ENCODE measurements around the gene LBP. TPM values are rescaled to one million over a fixed set of nuclear protein-coding genes. Genes with fewer than 3 reads are reported as not detected.
A peak's percentile ranks its signal among the peaks of the same experiment; 100 is the strongest.

Gene LBP
- total and polyA plus RNA-seq, 2 of the 13 experiments (the other 11 are each of a cell fraction or from before 2014, with no cell fraction given) = 0.07 to 0.20 TPM

- 15% methylated on average over 3 of the region's 3 CpGs for WGBS (ENCODE audit: low lambda C conversion rate)
Observed at GRCh38 chr20:38339997-38340396, 6.3 kb upstream of the LBP start.

GRCh38 chr20:38340693-38341092, 5.6 kb upstream of the LBP start:
- no peak overlapping the region for H3K27ac ChIP-seq (ENCODE audit: extremely low read length, insufficient read depth, low read length)
- ATAC-seq (no peak), FAIRE-seq (no peak), DNase-seq (ENCODE audit: low spot score) (no peak)
- no TSS peak for BruUV-seq (replicated peaks)
- CTCF ChIA-PET (ENCODE audit: low intra/inter-chr PET ratio, low total read pairs) = no interaction called here
- no peaks in the 10 kb centered on the region for H4K20me1 ChIP-seq (ENCODE audit: insufficient read depth, low read length)
- peaks cover 31% of the 10 kb centered on the region for H3K4me1 ChIP-seq (ENCODE audit: insufficient read depth, low read length)
- peaks cover 17% of the 10 kb centered on the region for H3K9me3 ChIP-seq (ENCODE audit: low read length)
- in situ Hi-C loops (cut with HindIII; ENCODE audit: extremely low pct_ligation_motif_present, low pct_unique_long_range_greater_than_20kb) = no loop called here
- TF ChIP-seq ZNF768 (CRISPR knock-in tag; IDR thresholded peaks at IDR 0.05) (peak; percentile 69; the same call in 1 of the 2 replicates), ZUFSP (CRISPR knock-in tag; IDR thresholded peaks at IDR 0.05; ENCODE audit: borderline replicate concordance) (no peak), ATF3 (CRISPR knock-in tag; IDR thresholded peaks at IDR 0.05) (no peak), ZNF446 (CRISPR knock-in tag; IDR thresholded peaks at IDR 0.05) (no peak)
- intact Hi-C loops (cut with micrococcal nuclease; ENCODE audit: unreplicated experiment) = no loop called here
- no peak overlapping the region for H3K4me2 ChIP-seq (ENCODE audit: low read depth, low read length)
- WGBS (ENCODE audit: low lambda C conversion rate) = 53% methylated on average over 6 of the region's 6 CpGs
- H2AFZ ChIP-seq (ENCODE audit: low read length) = no peak overlapping the region
- H3K27me3 ChIP-seq (ENCODE audit: control insufficient read depth in 1 of 2, insufficient read depth in 2 of 2, low read length in 2 of 2) = 0 out of 5 replicates have a peak, but pooled peaks cover 0 to 4% of the 10 kb centered on the region in 2 experiments
- no peak overlapping the region for H3K9ac ChIP-seq (ENCODE audit: insufficient read depth, low read depth, low read length)
- POLR2A ChIA-PET = no interaction called here
- H3K79me2 ChIP-seq (ENCODE audit: insufficient read depth, low read length) = no peaks in the 10 kb centered on the region
- H3K4me3 ChIP-seq (replicated peaks in 1 of 3; ENCODE audit: insufficient read depth in 1 of 3, low read depth in 2 of 3, low read length in 3 of 3) = no peak overlapping the region
- H3K36me3 ChIP-seq (replicated peaks in 1 of 2; ENCODE audit: control insufficient read depth in 1 of 2, insufficient read depth in 2 of 2, low read length in 2 of 2) = no peaks in the 10 kb centered on the region

More at GRCh38 chr20:38339997-38340396, 6.3 kb upstream of the LBP start:
- no peak for FAIRE-seq
- Histone ChIP-seq H2AFZ (ENCODE audit: low read length) (no peak overlapping the region), H3K9me3 (ENCODE audit: low read length) (peaks cover 17% of the 10 kb centered on the region), H3K4me1 (ENCODE audit: insufficient read depth, low read length) (peaks cover 32% of the 10 kb centered on the region), H4K20me1 (ENCODE audit: insufficient read depth, low read length) (no peaks in the 10 kb centered on the region), H3K79me2 (ENCODE audit: insufficient read depth, low read length) (no peaks in the 10 kb centered on the region), H3K4me2 (ENCODE audit: low read depth, low read length) (no peak overlapping the region), H3K27ac (ENCODE audit: extremely low read length, insufficient read depth, low read length) (no peak overlapping the region), H3K9ac (ENCODE audit: insufficient read depth, low read depth, low read length) (no peak overlapping the region), H3K36me3 (replicated peaks in 1 of 2; ENCODE audit: control insufficient read depth in 1 of 2, insufficient read depth in 2 of 2, low read length in 2 of 2) (no peaks in the 10 kb centered on the region), H3K4me3 (replicated peaks in 1 of 3; ENCODE audit: insufficient read depth in 1 of 3, low read depth in 2 of 3, low read length in 3 of 3) (no peak overlapping the region), H3K27me3 (ENCODE audit: control insufficient read depth in 1 of 2, insufficient read depth in 2 of 2, low read length in 2 of 2) (peaks cover 0 to 8% of the 10 kb centered on the region in 2 experiments; a peak in 1 of 5 replicates)
- CTCF ChIA-PET (ENCODE audit: low intra/inter-chr PET ratio, low total read pairs) = no interaction called here
- POLR2A ChIA-PET = no interaction called here
- DNase-seq (ENCODE audit: low spot score) = no peak
- no peak for ATAC-seq
- no TSS peak for BruUV-seq (replicated peaks)
- intact Hi-C loops (cut with micrococcal nuclease; ENCODE audit: unreplicated experiment) (loop anchor here (1.0 kb wide), 1 partner anchor 68 kb away; no protein-coding TSS in a partner anchor), in situ Hi-C loops (cut with HindIII; ENCODE audit: extremely low pct_ligation_motif_present, low pct_unique_long_range_greater_than_20kb) (loop anchor here (5.0 kb wide), 1 partner anchor 67 kb away; no protein-coding TSS in a partner anchor)
- TF ChIP-seq NAIF1 (CRISPR knock-in tag; IDR thresholded peaks at IDR 0.05; ENCODE audit: borderline replicate concordance) (no peak), RELA (CRISPR knock-in tag; IDR thresholded peaks at IDR 0.05) (no peak), ZNF530 (CRISPR knock-in tag; IDR thresholded peaks at IDR 0.05; ENCODE audit: low read depth) (no peak), ZNF30 (CRISPR knock-in tag; IDR thresholded peaks at IDR 0.05) (no peak), ZNF331 (CRISPR knock-in tag; IDR thresholded peaks at IDR 0.05) (no peak), ZNF547 (CRISPR knock-in tag; IDR thresholded peaks at IDR 0.05) (no peak), U2AF2 (IDR thresholded peaks at IDR 0.05; ENCODE audit: low read depth, low read length) (no peak), REL (CRISPR knock-in tag; conservative IDR thresholded peaks at IDR 0.05) (no peak), SP2 (CRISPR knock-in tag; IDR thresholded peaks at IDR 0.05) (no peak), KDM3A (CRISPR knock-in tag; IDR thresholded peaks at IDR 0.05; ENCODE audit: low read depth) (no peak), TBL1XR1 (IDR thresholded peaks at IDR 0.05; ENCODE audit: borderline replicate concordance, low read length, partially characterized antibody) (no peak), ZNF510 (CRISPR knock-in tag; IDR thresholded peaks at IDR 0.05; ENCODE audit: low read depth) (no peak), ZNF263 (CRISPR knock-in tag; IDR thresholded peaks at IDR 0.05) (no peak)
